Naive thymus-derived CD4-positive, alpha-beta T cell (primary cell): Measurements from ENCODE around the gene SHISA9. TPM values are rescaled to one million over a fixed set of nuclear protein-coding genes. Genes with fewer than 3 reads are reported as not detected.
A peak's percentile ranks its signal among the peaks of the same experiment; 100 is the strongest.
"Not testable (repeated sequence)": the region's sequence is repeated elsewhere in the genome, so short reads cannot be mapped to it uniquely, and the experiment has no call there.

Source experiments
- ATAC-seq: fragments of 150-1000 bp; cut with Tn5 transposase; 2 replicates; pipeline ENCODE4 v1.10.0; 2021; ENCODE audit warnings: mild to moderate bottlenecking, moderate library complexity
- CTCF ChIA-PET: fragments of 350-600 bp; sonication (Branson Sonifier 250); formaldehyde crosslinking; loops from one replicate; lab custom pipeline; 2021; ENCODE audit warnings: antibody characterized with exemption; lab: Charles Lee
- POLR2A ChIA-PET: fragments of 350-600 bp; sonication (Branson Sonifier 250); formaldehyde crosslinking; loops from one replicate; lab custom pipeline; 2021; ENCODE audit warnings: antibody characterized with exemption, inconsistent platforms; lab: Charles Lee
- DNase-seq, 9 donors: peaks; one replicate each; pipeline versions ENCODE4 v3.0.0 to v3.0.0-alpha.2; 2020 to 2022; ENCODE audit warnings: mixed read lengths in 1 of 9
- H3K27ac ChIP-seq: one replicate; pipeline ENCODE4 v1.7.0; 2013; ENCODE audit warnings: mild to moderate bottlenecking, low read depth, low read length, moderate library complexity
- H3K27me3 ChIP-seq, 2 donors: one replicate each; pipeline ENCODE4 v1.7.0; 2013; ENCODE audit warnings: low read length in 2 of 2, mild to moderate bottlenecking in 2 of 2, moderate library complexity in 2 of 2; ENCODE audit not compliant: control insufficient read depth in 2 of 2, insufficient read depth in 2 of 2
- H3K36me3 ChIP-seq, 3 experiments: 1 replicate in 2 of 3; 2 replicates in 1 of 3; pipeline ENCODE4 v1.7.0; 2013; ENCODE audit warnings: low read length in 3 of 3, mild to moderate bottlenecking in 3 of 3, moderate library complexity in 1 of 3; ENCODE audit not compliant: insufficient read depth in 3 of 3, control insufficient read depth in 2 of 3
- H3K4me1 ChIP-seq, 2 donors: one replicate each; pipeline ENCODE4 v1.7.0; 2013; ENCODE audit warnings: low read length in 2 of 2, mild to moderate bottlenecking in 2 of 2, moderate library complexity in 1 of 2; ENCODE audit not compliant: control insufficient read depth in 2 of 2, insufficient read depth in 2 of 2
- H3K4me3 ChIP-seq: 2 replicates; pipeline ENCODE4 v1.7.0; 2013; ENCODE audit warnings: mild to moderate bottlenecking, low read length
- H3K9me3 ChIP-seq, 3 experiments: 1 replicate in 2 of 3; 2 replicates in 1 of 3; pipeline ENCODE4 v1.7.0; 2013; ENCODE audit warnings: low read length in 3 of 3; ENCODE audit not compliant: control insufficient read depth in 2 of 3
- H3K27ac Mint-ChIP-seq, 9 donors: one replicate each; pipeline ENCODE4 v1.8.0; 2020 to 2022; ENCODE audit warnings: mixed read lengths in 9 of 9, mild to moderate bottlenecking in 8 of 9, moderate library complexity in 5 of 9, inconsistent platforms in 2 of 9
- H3K27me3 Mint-ChIP-seq, 5 donors: one replicate each; pipeline ENCODE4 v1.8.0; 2021 to 2022; ENCODE audit warnings: mixed read lengths in 5 of 5, mild to moderate bottlenecking in 1 of 5
- H3K36me3 Mint-ChIP-seq, 5 donors: one replicate each; pipeline ENCODE4 v1.8.0; 2020 to 2022; ENCODE audit warnings: mixed read lengths in 5 of 5, mild to moderate bottlenecking in 3 of 5, inconsistent platforms in 1 of 5
- H3K4me1 Mint-ChIP-seq, 7 donors: one replicate each; pipeline ENCODE4 v1.8.0; 2020 to 2022; ENCODE audit warnings: mixed read lengths in 7 of 7, mild to moderate bottlenecking in 3 of 7, inconsistent platforms in 1 of 7
- H3K4me3 Mint-ChIP-seq, 10 donors: one replicate each; pipeline ENCODE4 v1.8.0; 2020 to 2022; ENCODE audit warnings: mild to moderate bottlenecking in 10 of 10, mixed read lengths in 10 of 10, moderate library complexity in 6 of 10, inconsistent platforms in 2 of 10
- H3K9me3 Mint-ChIP-seq, 11 donors: one replicate each; pipeline ENCODE4 v1.8.0; 2020 to 2022; ENCODE audit warnings: mixed read lengths in 11 of 11, mild to moderate bottlenecking in 4 of 11, inconsistent platforms in 1 of 11, moderate library complexity in 1 of 11
- intact Hi-C, 2 donors: fragments of 100-400 bp; cut with micrococcal nuclease; formaldehyde crosslinking; loops; one replicate each; pipeline ENCODE4 v1.15.1; 2023
- polyA plus RNA-seq, 2 donors: library from polyadenylated mRNA; unstranded; fragments of 300-500 nt; fragmentation: Illumina TruSeq; gene quantifications; one replicate each; pipeline ENCODE4 v1.2.3, GENCODE V29; 2021
- total RNA-seq, 6 experiments: library from RNA in 5 of 6; stranded (reverse) in 5 of 6; gene quantifications; 1 replicate in 5 of 6; 2 replicates in 1 of 6; pipeline ENCODE4 v1.2.3 and lab custom pipeline; 2021 to 2026

Gene SHISA9
- total RNA-seq (under 1 TPM in 1 of 5 experiments, not detected in 4; 0.05 TPM), polyA plus RNA-seq (not detected), total RNA-seq (lab: John Stamatoyannopoulos, UW) (not detected)

- DNase-seq = no peak
- POLR2A ChIA-PET = no interaction called here
- intact Hi-C loops = no loop called here
Observed at GRCh38 chr16:12901597-12902461, at the start of gene SHISA9. TSS of gene SHISA9 (plus strand) at chr16:12901598.

GRCh38 chr16:12853972-12854371 is 47.4 kb upstream of the SHISA9 start:
- H3K4me1 ChIP-seq = no peaks in the 10 kb centered on the region
- POLR2A ChIA-PET = no interaction called here
- no peak overlapping the region for H3K27ac ChIP-seq
- no peaks in the 10 kb centered on the region for H3K4me1 Mint-ChIP-seq
- CTCF ChIA-PET = no interaction called here
- H3K9me3 Mint-ChIP-seq = peaks cover 0 to 18% (median 4%) of the 10 kb centered on the region in 11 donors
- H3K36me3 Mint-ChIP-seq = peaks cover 0 to 4% (median 0%) of the 10 kb centered on the region in 5 donors
- intact Hi-C loops = no loop called here
- no peak for ATAC-seq
- H3K9me3 ChIP-seq = peaks cover 0 to 6% (median 0%) of the 10 kb centered on the region in 3 experiments
- no peaks in the 10 kb centered on the region for H3K27me3 ChIP-seq
- H3K4me3 ChIP-seq = no peak overlapping the region
- peaks cover 0 to 21% (median 10%) of the 10 kb centered on the region in 5 donors for H3K27me3 Mint-ChIP-seq
- no peak overlapping the region for H3K27ac Mint-ChIP-seq
- no peak for DNase-seq
- no peak overlapping the region for H3K4me3 Mint-ChIP-seq
- no peaks in the 10 kb centered on the region for H3K36me3 ChIP-seq

More at GRCh38 chr16:12901597-12902461, at the start of gene SHISA9:
- Histone ChIP-seq H3K27ac (no peak within 1 kb of the TSS), H3K4me3 (no peak within 1 kb of the TSS), H3K27me3 (no peaks in the 10 kb centered on the region), H3K9me3 (no peaks in the 10 kb centered on the region), H3K4me1 (no peaks in the 10 kb centered on the region), H3K36me3 (no peaks in the 10 kb centered on the region)
- no peak for ATAC-seq
- no peak within 1 kb of the TSS for H3K27ac Mint-ChIP-seq
- CTCF ChIA-PET = no interaction called here
- peaks cover 0 to 4% (median 3%) of the 10 kb centered on the region in 7 donors for H3K4me1 Mint-ChIP-seq
- H3K27me3 Mint-ChIP-seq = peaks cover 51 to 81% (median 59%) of the 10 kb centered on the region in 5 donors
- no peaks in the 10 kb centered on the region for H3K9me3 Mint-ChIP-seq
- H3K4me3 Mint-ChIP-seq = peak within 1 kb of the TSS in 3 of 10 donors; percentile 52 to 66 (median 66)
- peaks cover 0 to 3% (median 0%) of the 10 kb centered on the region in 5 donors for H3K36me3 Mint-ChIP-seq

- H3K4me3 ChIP-seq, H3K27me3 ChIP-seq, H3K27me3 Mint-ChIP-seq, CTCF ChIA-PET, H3K36me3 Mint-ChIP-seq, H3K9me3 ChIP-seq, H3K4me1 Mint-ChIP-seq, H3K4me3 Mint-ChIP-seq, ATAC-seq, H3K36me3 ChIP-seq, POLR2A ChIA-PET, H3K27ac Mint-ChIP-seq, DNase-seq, intact Hi-C loops, H3K4me1 ChIP-seq, H3K27ac ChIP-seq: not testable (repeated sequence)
- peaks cover 0 to 18% (median 4%) of the 10 kb centered on the region in 11 donors for H3K9me3 Mint-ChIP-seq
Observed at GRCh38 chr16:12857435-12857834, 44.0 kb upstream of the SHISA9 start.

GRCh38 chr16:12862327-12862726 is 39.1 kb upstream of the SHISA9 start:
- peaks cover 0 to 15% (median 9%) of the 10 kb centered on the region in 5 donors for H3K27me3 Mint-ChIP-seq
- CTCF ChIA-PET = no interaction called here
- POLR2A ChIA-PET = no interaction called here

GRCh38 chr16:12862941-12863340 is 38.5 kb upstream of the SHISA9 start:
- Mint-ChIP-seq H3K27me3 (peaks cover 0 to 15% (median 7%) of the 10 kb centered on the region in 5 donors), H3K9me3 (peaks cover 0 to under 1% (median 0%) of the 10 kb centered on the region in 11 donors), H3K36me3 (no peaks in the 10 kb centered on the region), H3K27ac (no peak overlapping the region), H3K4me1 (no peaks in the 10 kb centered on the region), H3K4me3 (no peak overlapping the region)
- intact Hi-C loops = no loop called here
- Histone ChIP-seq H3K27ac (no peak overlapping the region), H3K9me3 (no peaks in the 10 kb centered on the region), H3K36me3 (no peaks in the 10 kb centered on the region), H3K4me1 (no peaks in the 10 kb centered on the region), H3K27me3 (no peaks in the 10 kb centered on the region), H3K4me3 (no peak overlapping the region)
- no peak for DNase-seq
- ChIA-PET POLR2A (no interaction called here), CTCF (no interaction called here)
- no peak for ATAC-seq

More at GRCh38 chr16:12862327-12862726, 39.1 kb upstream of the SHISA9 start:
- Histone ChIP-seq H3K4me3 (no peak overlapping the region), H3K27ac (no peak overlapping the region), H3K27me3 (no peaks in the 10 kb centered on the region), H3K9me3 (peaks cover 0 to 3% (median 0%) of the 10 kb centered on the region in 3 experiments), H3K4me1 (no peaks in the 10 kb centered on the region), H3K36me3 (no peaks in the 10 kb centered on the region)
- Mint-ChIP-seq H3K27ac (no peak overlapping the region), H3K9me3 (peaks cover 0 to 5% (median 0%) of the 10 kb centered on the region in 11 donors), H3K4me1 (no peaks in the 10 kb centered on the region), H3K4me3 (no peak overlapping the region), H3K36me3 (no peaks in the 10 kb centered on the region)
- DNase-seq (no peak), ATAC-seq (no peak)
- intact Hi-C loops = no loop called here

- H3K36me3 Mint-ChIP-seq = no peaks in the 10 kb centered on the region
- no peaks in the 10 kb centered on the region for H3K27me3 ChIP-seq
- DNase-seq = no peak
- H3K9me3 ChIP-seq = no peaks in the 10 kb centered on the region
- H3K27me3 Mint-ChIP-seq = peaks cover 0 to 25% (median 15%) of the 10 kb centered on the region in 5 donors
- intact Hi-C loops = no loop called here
- H3K36me3 ChIP-seq = no peaks in the 10 kb centered on the region
- POLR2A ChIA-PET = no interaction called here
- peaks cover 0 to 3% (median 0%) of the 10 kb centered on the region in 7 donors for H3K4me1 Mint-ChIP-seq
- CTCF ChIA-PET = no interaction called here
- ATAC-seq = no peak
- no peak overlapping the region for H3K4me3 Mint-ChIP-seq
- peaks cover 0 to 2% (median 0%) of the 10 kb centered on the region in 11 donors for H3K9me3 Mint-ChIP-seq
- no peak overlapping the region for H3K27ac ChIP-seq
- H3K27ac Mint-ChIP-seq = no peak overlapping the region
- H3K4me3 ChIP-seq = no peak overlapping the region
- no peaks in the 10 kb centered on the region for H3K4me1 ChIP-seq
Observed at GRCh38 chr16:12866981-12867551, 34.3 kb upstream of the SHISA9 start.
